Right lobe of liver (tissue), 6 donors: ENCODE measurements around the gene RAI1. TPM values are rescaled to one million over a fixed set of nuclear protein-coding genes. Genes with fewer than 3 reads are reported as not detected.

Experiments
- ATAC-seq, 4 donors: fragments of 200-7000 bp; cut with Tn5 transposase; one replicate each; pipeline ENCODE4 v1.9.1; 2020; ENCODE audit warnings: mild to moderate bottlenecking in 4 of 4, moderate library complexity in 4 of 4
- DNase-seq, 3 donors: peaks; one replicate each; pipeline ENCODE4 v3.0.0-alpha.2; 2020
- H3K27ac ChIP-seq, 3 donors: fragments of 200-600 bp; one replicate each; pipeline ENCODE4 v1.8.0; 2022
- H3K27me3 ChIP-seq, 2 donors: fragments of 200-600 bp; one replicate each; pipeline ENCODE4 v1.8.0; 2022
- H3K36me3 ChIP-seq, 4 donors: fragments of 200-600 bp; sonication (generic) in 1 of 4; one replicate each; pipeline versions ENCODE4 v1.5.1 to v1.8.0; 2017 to 2022; ENCODE audit warnings: control low read depth in 1 of 4
- H3K4me1 ChIP-seq, 4 donors: fragments of 200-600 bp; sonication (generic) in 1 of 4; one replicate each; pipeline versions ENCODE4 v1.5.1 to v1.8.0; 2017 to 2022; ENCODE audit warnings: control low read depth in 1 of 4
- H3K4me3 ChIP-seq, 3 donors: fragments of 200-600 bp; one replicate each; pipeline ENCODE4 v1.8.0; 2022
- H3K9me3 ChIP-seq, 4 donors: fragments of 200-600 bp; sonication (generic) in 1 of 4; one replicate each; pipeline versions ENCODE4 v1.5.1 to v1.8.0; 2017 to 2022; ENCODE audit warnings: control low read depth in 1 of 4
- POLR2A ChIP-seq: fragments of 450-650 bp; IDR thresholded peaks from one replicate; pipeline ENCODE4 v1.6.1; 2017; ENCODE audit warnings: antibody characterized with exemption, mild to moderate bottlenecking
- WGBS: methylation state at CpG from one replicate; pipeline ENCODE4 v1.1.6; 2018; ENCODE audit warnings: low coverage, low lambda C conversion rate; ENCODE audit not compliant: insufficient coverage; ENCODE audit errors: missing lambda C conversion rate; 5-methylcytosine and 5-hydroxymethylcytosine counted together
- intact Hi-C, 2 donors: fragments of 100-400 bp; cut with DNase I; formaldehyde crosslinking; loops; one replicate each; pipeline versions ENCODE4 v1.11.2 to v1.14.1; 2022
- total RNA-seq, 6 experiments: library from RNA; depleted of rRNA in 2 of 6; stranded (reverse); fragments of >200 nt in 2 of 6; fragmentation: NEBNext Ultra II Directional in 3 of 6; extraction: Animal tissue kit (Norgen Biotek cat#: 25700) in 3 of 6; gene quantifications; one replicate each; pipeline versions ENCODE4 v1.1.0 to v1.2.4, GENCODE V29; 2016 to 2023
- TF ChIP-seq, protein P1 (sequence below), 4 donors: fragments of 200-600 bp in 3 of 4; fragments of 450-650 bp in 1 of 4; IDR thresholded peaks; one replicate each; pipeline versions ENCODE4 v1.5.1 to v1.8.0; 2016 to 2022; ENCODE audit warnings: antibody characterized with exemption in 4 of 4, mild to moderate bottlenecking in 2 of 4
- donor health status: DM: no; HTN: yes; CAD: no.
- donor health status: DM: no; HTN: no; CAD: no.
- donor health status: DM: no; HTN: no; CAD: no.
- donor health status: DM: no; HTN: yes; CAD: no.
- donor health status: DM: no; HTN: yes; CAD: no.

RAI1 gene
- total RNA-seq, 6 experiments from 2014 or later, result 6.1 to 14.5 (median 8.4) TPM

DNA sequence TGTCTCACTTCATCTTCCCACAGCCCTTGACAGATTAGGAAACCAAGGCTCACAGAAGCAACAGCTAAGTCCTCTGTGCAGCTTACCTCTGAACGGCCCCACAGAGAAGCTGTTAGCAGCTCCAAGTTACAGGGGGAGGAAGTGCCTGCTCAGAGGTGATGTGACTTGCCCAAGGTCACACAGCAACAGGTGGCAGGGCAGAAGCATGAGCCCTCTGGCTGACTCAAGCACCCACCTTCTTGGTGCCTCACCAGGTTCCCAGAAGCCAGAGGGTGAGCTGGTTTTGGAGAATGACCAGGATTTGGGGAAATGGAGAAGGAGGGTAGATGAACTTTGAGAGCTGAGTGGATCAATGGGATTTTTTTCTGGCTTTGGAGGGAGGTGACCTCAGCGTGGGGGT is 14.0 kb upstream of the RAI1 start:
- Histone ChIP-seq H3K4me1 (no peaks in the 10 kb centered on the region), H3K27ac (no peak overlapping the region), H3K27me3 (no peaks in the 10 kb centered on the region), H3K9me3 (no peaks in the 10 kb centered on the region), H3K4me3 (no peak overlapping the region), H3K36me3 (no peaks in the 10 kb centered on the region)
- TF ChIP-seq, protein P1, sequence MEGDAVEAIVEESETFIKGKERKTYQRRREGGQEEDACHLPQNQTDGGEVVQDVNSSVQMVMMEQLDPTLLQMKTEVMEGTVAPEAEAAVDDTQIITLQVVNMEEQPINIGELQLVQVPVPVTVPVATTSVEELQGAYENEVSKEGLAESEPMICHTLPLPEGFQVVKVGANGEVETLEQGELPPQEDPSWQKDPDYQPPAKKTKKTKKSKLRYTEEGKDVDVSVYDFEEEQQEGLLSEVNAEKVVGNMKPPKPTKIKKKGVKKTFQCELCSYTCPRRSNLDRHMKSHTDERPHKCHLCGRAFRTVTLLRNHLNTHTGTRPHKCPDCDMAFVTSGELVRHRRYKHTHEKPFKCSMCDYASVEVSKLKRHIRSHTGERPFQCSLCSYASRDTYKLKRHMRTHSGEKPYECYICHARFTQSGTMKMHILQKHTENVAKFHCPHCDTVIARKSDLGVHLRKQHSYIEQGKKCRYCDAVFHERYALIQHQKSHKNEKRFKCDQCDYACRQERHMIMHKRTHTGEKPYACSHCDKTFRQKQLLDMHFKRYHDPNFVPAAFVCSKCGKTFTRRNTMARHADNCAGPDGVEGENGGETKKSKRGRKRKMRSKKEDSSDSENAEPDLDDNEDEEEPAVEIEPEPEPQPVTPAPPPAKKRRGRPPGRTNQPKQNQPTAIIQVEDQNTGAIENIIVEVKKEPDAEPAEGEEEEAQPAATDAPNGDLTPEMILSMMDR (IDR thresholded peaks at IDR 0.05), result no peak
- no peak for TF ChIP-seq POLR2A
- WGBS, result 50% methylated on average over 1 of the region's 2 CpGs
- ATAC-seq (no peak), DNase-seq (no peak)
- intact Hi-C loops, result loop anchor here in 1 of 2 donors (10.0 kb wide), 1 partner anchor 358 kb away; no protein-coding TSS in a partner anchor

DNA sequence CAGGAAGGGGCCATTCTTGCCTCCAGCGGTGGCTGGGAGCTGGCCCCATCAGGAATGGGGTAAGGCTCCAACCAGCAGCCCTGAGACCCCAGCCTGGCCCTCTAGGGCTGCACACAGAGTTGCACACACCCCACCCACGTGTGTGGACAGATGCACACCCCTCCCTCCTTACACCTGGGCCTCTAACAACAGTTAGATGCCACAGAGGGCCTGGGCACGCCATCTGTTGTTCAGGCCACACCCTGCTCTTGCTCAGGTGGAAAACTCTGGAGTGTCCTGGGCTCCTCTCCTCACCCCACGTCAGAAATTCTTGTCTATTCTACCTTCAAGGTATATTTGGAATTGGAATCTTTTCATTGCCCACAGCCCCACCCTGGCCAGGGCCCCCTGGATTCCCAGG is 13.3 kb upstream of the RAI1 start:
- Histone ChIP-seq H3K4me3 (no peak overlapping the region), H3K9me3 (no peaks in the 10 kb centered on the region), H3K27me3 (no peaks in the 10 kb centered on the region), H3K4me1 (no peaks in the 10 kb centered on the region), H3K27ac (no peak overlapping the region), H3K36me3 (no peaks in the 10 kb centered on the region)
- WGBS, result no CpG with 5 or more reads among the region's 4 CpGs
- intact Hi-C loops, result loop anchor here in 1 of 2 donors (10.0 kb wide), 1 partner anchor 357 kb away; no protein-coding TSS in a partner anchor
- ATAC-seq (no peak), DNase-seq (no peak)
- TF ChIP-seq, protein P1 (IDR thresholded peaks at IDR 0.05), result no peak
- no peak for TF ChIP-seq POLR2A

DNA sequence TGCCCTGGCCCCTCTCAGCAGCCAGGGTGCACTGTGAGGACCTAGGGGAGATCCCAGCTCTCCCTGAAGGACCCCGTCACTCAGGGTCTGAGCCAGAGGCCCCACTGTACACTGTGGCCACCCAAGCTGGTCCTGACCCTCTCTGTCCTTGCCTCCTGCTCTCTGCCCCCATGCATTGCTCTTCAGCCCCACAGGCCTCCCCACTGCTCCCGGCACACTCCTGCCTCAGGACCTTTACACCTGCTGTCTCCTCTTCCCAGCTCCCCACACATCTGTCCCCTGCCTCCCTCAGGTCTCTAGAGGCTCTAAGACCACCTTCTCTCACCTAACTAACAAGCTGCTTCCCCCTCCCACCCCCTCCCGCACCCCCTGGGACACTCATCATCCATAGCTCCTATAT is 12.9 kb upstream of the RAI1 start:
- Histone ChIP-seq H3K9me3 (no peaks in the 10 kb centered on the region), H3K36me3 (no peaks in the 10 kb centered on the region), H3K27ac (no peak overlapping the region), H3K4me3 (no peak overlapping the region), H3K27me3 (no peaks in the 10 kb centered on the region), H3K4me1 (no peaks in the 10 kb centered on the region)
- ATAC-seq (no peak), DNase-seq (no peak)
- intact Hi-C loops, result loop anchor here in 1 of 2 donors (10.0 kb wide), 1 partner anchor 356 kb away; no protein-coding TSS in a partner anchor
- 74% methylated on average over 2 of the region's 3 CpGs for WGBS
- TF ChIP-seq, protein P1 (IDR thresholded peaks at IDR 0.05), result no peak
- TF ChIP-seq POLR2A, result no peak

DNA sequence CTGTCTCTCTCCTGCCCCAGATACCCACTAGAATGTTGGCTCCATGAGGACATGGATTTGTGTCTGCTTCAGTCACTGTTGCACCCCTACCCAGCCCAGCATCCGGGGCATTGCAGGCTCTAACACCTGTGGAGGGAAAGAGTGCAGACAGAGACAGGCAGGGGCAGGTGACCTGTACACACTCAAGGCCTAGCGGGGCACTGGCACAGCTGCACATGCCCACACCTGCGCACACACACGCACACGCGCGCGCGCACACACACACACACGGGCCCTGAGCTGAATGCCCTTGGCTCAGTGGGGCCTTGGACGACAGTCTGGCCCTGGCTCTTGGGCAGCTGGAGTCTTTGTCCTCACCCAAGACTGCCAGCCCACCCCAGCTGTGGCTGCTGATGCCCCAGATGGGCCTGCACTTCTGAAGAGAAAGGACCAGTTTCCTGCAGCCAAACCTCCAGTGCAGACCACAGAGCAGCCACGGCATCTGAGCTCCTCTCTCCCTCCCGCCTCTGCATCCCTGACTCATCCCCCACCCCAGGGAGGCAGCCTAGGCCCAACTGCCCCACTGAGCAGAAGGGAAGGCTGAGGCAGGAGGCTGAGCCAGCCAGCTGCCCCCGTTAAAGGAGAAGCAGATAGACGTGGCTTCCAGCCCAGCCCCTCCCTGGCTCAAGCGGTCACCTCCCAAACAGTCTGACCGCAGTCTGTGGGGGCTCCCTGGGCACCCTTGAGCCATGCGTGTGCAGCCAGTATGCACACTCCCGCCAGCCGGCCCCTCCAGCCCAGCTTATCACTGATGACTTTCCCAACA is 12.3 kb upstream of the RAI1 start:
- DNase-seq, result no peak
- H3K27ac ChIP-seq, result no peak overlapping the region
- TF ChIP-seq, protein P1 (IDR thresholded peaks at IDR 0.05), result no peak
- no peak for TF ChIP-seq POLR2A
- H3K4me3 ChIP-seq, result no peak overlapping the region
- no peaks in the 10 kb centered on the region for H3K4me1 ChIP-seq
- no peaks in the 10 kb centered on the region for H3K36me3 ChIP-seq
- H3K9me3 ChIP-seq, result no peaks in the 10 kb centered on the region
- intact Hi-C loops, result loop anchor here in 1 of 2 donors (10.0 kb wide), 1 partner anchor 356 kb away; no protein-coding TSS in a partner anchor
- no peaks in the 10 kb centered on the region for H3K27me3 ChIP-seq
- WGBS, result 50% methylated on average over 6 of the region's 20 CpGs
- peak in 1 of 4 donors; percentile 8 for ATAC-seq
